Hepatocyte (in vitro differentiated cells): ENCODE data around the gene EXOC6B.

Source experiments
- CTCF ChIP-seq: fragments of 200-600 bp; sonication (generic); IDR thresholded peaks from 2 replicates; pipeline ENCODE4 v1.5.1; 2016; ENCODE audit warnings: antibody characterized with exemption, mild to moderate bottlenecking; ENCODE audit not compliant: poor library complexity
- EZH2 ChIP-seq: fragments of 200-600 bp; sonication (generic); IDR thresholded peaks from 2 replicates; pipeline ENCODE4 v1.6.1; 2016; ENCODE audit warnings: antibody characterized with exemption, mild to moderate bottlenecking, borderline replicate concordance

- TF ChIP-seq CTCF (no peak), EZH2 (no peak)
These were observed 28.1 kb downstream of the EXOC6B start for GRCh38 chr2:72797740-72798139.
